Liver (tissue), 3 donors: ENCODE measurements around the gene KRTAP10-6.
"Not testable (repeated sequence)": the region's sequence is repeated elsewhere in the genome, so short reads cannot be mapped to it uniquely, and the experiment has no call there.

Source experiments
- FOXA2 ChIP-seq: IDR thresholded peaks from 2 replicates; pipeline ENCODE4 v1.6.1; 2016; ENCODE audit warnings: antibody characterized with exemption
- GABPA ChIP-seq, 2 donors: IDR thresholded peaks in 1 of 2; conservative IDR thresholded peaks in 1 of 2; 2 replicates each; pipeline ENCODE4 v1.6.1; 2016; ENCODE audit warnings: antibody characterized with exemption in 2 of 2, mild to moderate bottlenecking in 1 of 2, moderate library complexity in 1 of 2
- JUND ChIP-seq, 2 donors: IDR thresholded peaks; 2 replicates each; pipeline ENCODE4 v1.6.1; 2016; ENCODE audit warnings: antibody characterized with exemption in 2 of 2
- RAD21 ChIP-seq, 2 donors: IDR thresholded peaks; 2 replicates each; pipeline ENCODE4 v1.6.1; 2016; ENCODE audit warnings: antibody characterized with exemption in 2 of 2, mild to moderate bottlenecking in 2 of 2
- TAF1 ChIP-seq: conservative IDR thresholded peaks from 2 replicates; pipeline ENCODE4 v1.6.1; 2016; ENCODE audit warnings: antibody characterized with exemption, mild to moderate bottlenecking
- YY1 ChIP-seq: IDR thresholded peaks from 2 replicates; pipeline ENCODE4 v1.6.1; 2016; ENCODE audit warnings: antibody characterized with exemption, mild to moderate bottlenecking
- TF ChIP-seq, protein P1 (sequence below): fragments of 150-350 bp; IDR thresholded peaks from 2 replicates; pipeline ENCODE4 v1.5.1; 2017; ENCODE audit warnings: improper control_type of control experiment, low read depth, low read length; ENCODE audit not compliant: missing input control
- TF ChIP-seq, protein P2 (sequence below): IDR thresholded peaks from 2 replicates; pipeline ENCODE4 v1.6.1; 2016; ENCODE audit warnings: antibody characterized with exemption
- TF ChIP-seq, protein P3 (sequence below): IDR thresholded peaks from 2 replicates; pipeline ENCODE4 v1.6.1; 2016; ENCODE audit warnings: antibody characterized with exemption, mild to moderate bottlenecking
- donor health status: healthy.
- donor health status: healthy.

GRCh38 chr21:44550285-44550684, 42.0 kb downstream of the KRTAP10-6 start:
- TF ChIP-seq, protein P1, sequence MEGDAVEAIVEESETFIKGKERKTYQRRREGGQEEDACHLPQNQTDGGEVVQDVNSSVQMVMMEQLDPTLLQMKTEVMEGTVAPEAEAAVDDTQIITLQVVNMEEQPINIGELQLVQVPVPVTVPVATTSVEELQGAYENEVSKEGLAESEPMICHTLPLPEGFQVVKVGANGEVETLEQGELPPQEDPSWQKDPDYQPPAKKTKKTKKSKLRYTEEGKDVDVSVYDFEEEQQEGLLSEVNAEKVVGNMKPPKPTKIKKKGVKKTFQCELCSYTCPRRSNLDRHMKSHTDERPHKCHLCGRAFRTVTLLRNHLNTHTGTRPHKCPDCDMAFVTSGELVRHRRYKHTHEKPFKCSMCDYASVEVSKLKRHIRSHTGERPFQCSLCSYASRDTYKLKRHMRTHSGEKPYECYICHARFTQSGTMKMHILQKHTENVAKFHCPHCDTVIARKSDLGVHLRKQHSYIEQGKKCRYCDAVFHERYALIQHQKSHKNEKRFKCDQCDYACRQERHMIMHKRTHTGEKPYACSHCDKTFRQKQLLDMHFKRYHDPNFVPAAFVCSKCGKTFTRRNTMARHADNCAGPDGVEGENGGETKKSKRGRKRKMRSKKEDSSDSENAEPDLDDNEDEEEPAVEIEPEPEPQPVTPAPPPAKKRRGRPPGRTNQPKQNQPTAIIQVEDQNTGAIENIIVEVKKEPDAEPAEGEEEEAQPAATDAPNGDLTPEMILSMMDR = not testable (repeated sequence)
- not testable (repeated sequence) for TF ChIP-seq TAF1; RAD21 (IDR thresholded peaks at IDR 0.05); GABPA (IDR thresholded peaks at IDR 0.05 in 1 of 2, conservative IDR thresholded peaks at IDR 0.05 in 1 of 2); YY1; FOXA2; JUND (IDR thresholded peaks at IDR 0.05)
- TF ChIP-seq, protein P2, sequence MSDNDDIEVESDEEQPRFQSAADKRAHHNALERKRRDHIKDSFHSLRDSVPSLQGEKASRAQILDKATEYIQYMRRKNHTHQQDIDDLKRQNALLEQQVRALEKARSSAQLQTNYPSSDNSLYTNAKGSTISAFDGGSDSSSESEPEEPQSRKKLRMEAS = not testable (repeated sequence)
- TF ChIP-seq, protein P3, sequence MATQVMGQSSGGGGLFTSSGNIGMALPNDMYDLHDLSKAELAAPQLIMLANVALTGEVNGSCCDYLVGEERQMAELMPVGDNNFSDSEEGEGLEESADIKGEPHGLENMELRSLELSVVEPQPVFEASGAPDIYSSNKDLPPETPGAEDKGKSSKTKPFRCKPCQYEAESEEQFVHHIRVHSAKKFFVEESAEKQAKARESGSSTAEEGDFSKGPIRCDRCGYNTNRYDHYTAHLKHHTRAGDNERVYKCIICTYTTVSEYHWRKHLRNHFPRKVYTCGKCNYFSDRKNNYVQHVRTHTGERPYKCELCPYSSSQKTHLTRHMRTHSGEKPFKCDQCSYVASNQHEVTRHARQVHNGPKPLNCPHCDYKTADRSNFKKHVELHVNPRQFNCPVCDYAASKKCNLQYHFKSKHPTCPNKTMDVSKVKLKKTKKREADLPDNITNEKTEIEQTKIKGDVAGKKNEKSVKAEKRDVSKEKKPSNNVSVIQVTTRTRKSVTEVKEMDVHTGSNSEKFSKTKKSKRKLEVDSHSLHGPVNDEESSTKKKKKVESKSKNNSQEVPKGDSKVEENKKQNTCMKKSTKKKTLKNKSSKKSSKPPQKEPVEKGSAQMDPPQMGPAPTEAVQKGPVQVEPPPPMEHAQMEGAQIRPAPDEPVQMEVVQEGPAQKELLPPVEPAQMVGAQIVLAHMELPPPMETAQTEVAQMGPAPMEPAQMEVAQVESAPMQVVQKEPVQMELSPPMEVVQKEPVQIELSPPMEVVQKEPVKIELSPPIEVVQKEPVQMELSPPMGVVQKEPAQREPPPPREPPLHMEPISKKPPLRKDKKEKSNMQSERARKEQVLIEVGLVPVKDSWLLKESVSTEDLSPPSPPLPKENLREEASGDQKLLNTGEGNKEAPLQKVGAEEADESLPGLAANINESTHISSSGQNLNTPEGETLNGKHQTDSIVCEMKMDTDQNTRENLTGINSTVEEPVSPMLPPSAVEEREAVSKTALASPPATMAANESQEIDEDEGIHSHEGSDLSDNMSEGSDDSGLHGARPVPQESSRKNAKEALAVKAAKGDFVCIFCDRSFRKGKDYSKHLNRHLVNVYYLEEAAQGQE = not testable (repeated sequence)
